Measurements from ENCODE around the gene IL6. TPM values are rescaled to one million over a fixed set of nuclear protein-coding genes. Genes with fewer than 3 reads are reported as not detected.

Gene IL6
- total RNA-seq, 2 experiments from 2014 or later = not detected

DNA sequence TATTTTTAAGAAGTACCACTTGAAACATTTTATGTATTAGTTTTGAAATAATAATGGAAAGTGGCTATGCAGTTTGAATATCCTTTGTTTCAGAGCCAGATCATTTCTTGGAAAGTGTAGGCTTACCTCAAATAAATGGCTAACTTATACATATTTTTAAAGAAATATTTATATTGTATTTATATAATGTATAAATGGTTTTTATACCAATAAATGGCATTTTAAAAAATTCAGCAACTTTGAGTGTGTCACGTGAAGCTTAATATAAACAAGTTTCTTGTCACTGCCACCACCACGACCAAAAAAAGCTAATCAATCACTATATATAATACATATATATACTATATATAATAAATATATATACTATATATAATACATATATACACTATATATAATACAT is 4.8 kb downstream of the IL6 start:
- Histone ChIP-seq H3K27me3 (ENCODE audit: control insufficient read depth in 1 of 2, insufficient read depth in 2 of 2, low read length in 2 of 2) (peaks cover 10 to 11% of the 10 kb centered on the region in 2 experiments), H3K4me3 (ENCODE audit: low read length) (no peak overlapping the region), H3K4me1 (ENCODE audit: insufficient read depth, low read length) (peaks cover 11% of the 10 kb centered on the region), H3K27ac (ENCODE audit: low read depth in 1 of 2, low read length in 2 of 2) (no peak overlapping the region), H3K9me3 (ENCODE audit: control insufficient read depth in 1 of 2, insufficient read depth in 1 of 2, low read length in 2 of 2) (peaks cover 0 to 9% of the 10 kb centered on the region in 2 experiments), H3K36me3 (ENCODE audit: insufficient read depth, low read length) (no peaks in the 10 kb centered on the region)
- Mint-ChIP-seq H3K27me3 (peaks cover 67% of the 10 kb centered on the region), H3K4me1 (ENCODE audit: low read depth) (peaks cover 9% of the 10 kb centered on the region), H3K4me3 (no peak overlapping the region), H3K36me3 (ENCODE audit: low read depth) (no peaks in the 10 kb centered on the region), H3K27ac (no peak overlapping the region), H3K9me3 (no peaks in the 10 kb centered on the region)
- ChIA-PET POLR2A (no interaction called here), CTCF (no interaction called here)
- ATAC-seq (ENCODE audit: poor library complexity) (no peak), DNase-seq (no peak)
- no peak for TF ChIP-seq CTCF (IDR thresholded peaks at IDR 0.05)
- intact Hi-C loops (cut with DNase I, micrococcal nuclease) = no loop called here

DNA sequence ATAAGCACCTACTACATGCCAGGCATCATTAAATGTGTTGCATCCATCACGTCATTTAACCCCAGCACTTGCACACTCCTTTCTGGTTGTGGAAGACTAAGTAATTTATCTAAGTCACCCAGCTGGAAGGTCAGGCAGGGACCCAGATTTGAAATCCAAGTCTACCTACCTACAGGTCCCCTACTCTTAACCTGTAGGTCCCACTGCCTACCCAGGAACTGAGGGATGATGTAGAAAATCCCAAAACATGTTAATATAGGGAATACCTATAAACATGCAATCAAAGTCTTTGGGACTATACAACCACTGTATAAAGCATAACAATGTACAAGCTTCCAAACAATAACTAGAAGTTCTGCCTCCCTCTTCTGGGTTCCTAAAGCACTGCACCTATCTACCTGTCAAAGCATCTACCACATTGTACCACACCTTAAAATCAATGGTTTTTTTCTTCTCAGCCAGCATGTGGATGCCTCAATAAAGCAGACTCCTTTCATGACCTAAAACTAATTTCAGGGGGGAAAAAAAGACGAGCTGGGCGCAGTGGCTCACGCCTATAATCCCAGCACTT is 5.6 kb downstream of the IL6 start:
- Mint-ChIP-seq H3K27me3 (peaks cover 67% of the 10 kb centered on the region), H3K9me3 (no peaks in the 10 kb centered on the region), H3K36me3 (ENCODE audit: low read depth) (no peaks in the 10 kb centered on the region), H3K4me3 (no peak overlapping the region), H3K27ac (no peak overlapping the region), H3K4me1 (ENCODE audit: low read depth) (peaks cover 5% of the 10 kb centered on the region)
- no peak for TF ChIP-seq CTCF (IDR thresholded peaks at IDR 0.05)
- ChIA-PET POLR2A (no interaction called here), CTCF (interaction anchor here (1.2 kb wide), 1 partner anchor 172 kb away, joined by 7 read pairs; no protein-coding TSS in a partner anchor)
- H3K4me1 ChIP-seq (ENCODE audit: insufficient read depth, low read length) = peaks cover 3% of the 10 kb centered on the region
- intact Hi-C loops (cut with DNase I, micrococcal nuclease) = no loop called here
- no peak overlapping the region for H3K27ac ChIP-seq (ENCODE audit: low read depth in 1 of 2, low read length in 2 of 2)
- no peaks in the 10 kb centered on the region for H3K36me3 ChIP-seq (ENCODE audit: insufficient read depth, low read length)
- peaks cover 3 to 8% of the 10 kb centered on the region in 2 experiments for H3K9me3 ChIP-seq (ENCODE audit: control insufficient read depth in 1 of 2, insufficient read depth in 1 of 2, low read length in 2 of 2)
- peaks cover 4 to 5% of the 10 kb centered on the region in 2 experiments for H3K27me3 ChIP-seq (ENCODE audit: control insufficient read depth in 1 of 2, insufficient read depth in 2 of 2, low read length in 2 of 2)
- DNase-seq = peak in 1 of 14 experiments; percentile 14
- no peak for ATAC-seq (ENCODE audit: poor library complexity)
- H3K4me3 ChIP-seq (ENCODE audit: low read length) = no peak overlapping the region

- Mint-ChIP-seq H3K36me3 (ENCODE audit: low read depth) (no peaks in the 10 kb centered on the region), H3K4me1 (ENCODE audit: low read depth) (peaks cover 5% of the 10 kb centered on the region), H3K4me3 (no peak overlapping the region), H3K27me3 (peaks cover 64% of the 10 kb centered on the region), H3K9me3 (no peaks in the 10 kb centered on the region), H3K27ac (no peak overlapping the region)
- Histone ChIP-seq H3K4me3 (ENCODE audit: low read length) (no peak overlapping the region), H3K27ac (ENCODE audit: low read depth in 1 of 2, low read length in 2 of 2) (no peak overlapping the region), H3K27me3 (ENCODE audit: control insufficient read depth in 1 of 2, insufficient read depth in 2 of 2, low read length in 2 of 2) (no peaks in the 10 kb centered on the region), H3K4me1 (ENCODE audit: insufficient read depth, low read length) (peaks cover 3% of the 10 kb centered on the region), H3K9me3 (ENCODE audit: control insufficient read depth in 1 of 2, insufficient read depth in 1 of 2, low read length in 2 of 2) (peaks cover 3 to 8% of the 10 kb centered on the region in 2 experiments), H3K36me3 (ENCODE audit: insufficient read depth, low read length) (no peaks in the 10 kb centered on the region)
- CTCF ChIA-PET = no interaction called here
- intact Hi-C loops (cut with DNase I, micrococcal nuclease) = no loop called here
- ATAC-seq (ENCODE audit: poor library complexity) (no peak), DNase-seq (no peak)
- POLR2A ChIA-PET = interaction anchor here (0.6 kb wide), 1 partner anchor 20 kb away, joined by 6 read pairs; no protein-coding TSS in a partner anchor
- TF ChIP-seq CTCF (IDR thresholded peaks at IDR 0.05) = no peak
Measured at GRCh38 chr7:22733761-22734160, 6.8 kb downstream of the IL6 start.
